C4-2B (cell line): Measurements from ENCODE around the gene PLA2G2E.

Experiments
- CTCF ChIP-seq: fragments of 450-650 bp; conservative IDR thresholded peaks from 2 replicates; pipeline ENCODE4 v1.5.1; 2017; ENCODE audit warnings: mild to moderate bottlenecking
- ZFX ChIP-seq: fragments of 450-650 bp; IDR thresholded peaks from 2 replicates; pipeline ENCODE4 v1.6.1; 2017

GRCh38 chr1:19892129-19892528 is 31.3 kb downstream of the PLA2G2E start:
- TF ChIP-seq CTCF (no peak), ZFX (no peak)
